ENCODE measurements around the gene PANK1. TPM values are rescaled to one million over a fixed set of nuclear protein-coding genes. Genes with fewer than 3 reads are reported as not detected.
"Not testable (repeated sequence)": the region's sequence is repeated elsewhere in the genome, so short reads cannot be mapped to it uniquely, and the experiment has no call there.

PANK1 gene
- total RNA-seq, 1 donor from 2014 or later = 7.9 TPM

DNA sequence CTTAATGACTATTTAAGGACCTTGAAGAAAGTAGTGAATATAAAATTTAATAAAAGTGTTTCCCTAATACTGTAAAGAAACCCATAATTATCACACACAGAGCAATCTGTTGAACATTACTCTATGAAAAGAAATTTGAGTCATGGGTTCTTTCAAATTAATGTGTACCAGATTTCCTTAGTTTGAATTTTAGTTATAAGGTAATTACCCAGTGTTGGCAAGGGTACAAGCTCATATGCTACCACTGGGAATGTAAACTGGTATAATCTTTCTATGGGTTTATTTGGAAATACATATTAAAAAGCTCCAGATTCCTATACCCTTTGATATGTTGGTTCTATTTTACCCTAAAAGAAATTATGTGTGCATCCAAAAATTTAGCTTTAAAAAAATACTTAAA is 22.9 kb downstream of the PANK1 start:
- Histone ChIP-seq H3K4me3 (ENCODE audit: insufficient read depth, low read depth, low read length) (no peak overlapping the region), H3K36me3 (ENCODE audit: insufficient read depth, low read length) (no peaks in the 10 kb centered on the region), H3K79me2 (ENCODE audit: insufficient read depth, low read length) (peaks cover 14% of the 10 kb centered on the region), H3K9me3 (ENCODE audit: insufficient read depth, low read depth, low read length) (no peaks in the 10 kb centered on the region), H3K4me2 (ENCODE audit: low read length) (no peak overlapping the region), H3K27me3 (ENCODE audit: insufficient read depth, low read length) (no peaks in the 10 kb centered on the region), H2AFZ (ENCODE audit: low read depth, low read length) (no peak overlapping the region), H3K27ac (ENCODE audit: low read depth, low read length) (no peak overlapping the region), H4K20me1 (ENCODE audit: insufficient read depth, low read length) (peaks cover 9% of the 10 kb centered on the region), H3K9ac (ENCODE audit: low read length) (no peak overlapping the region), H3K4me1 (ENCODE audit: insufficient read depth, low read length) (peaks cover 13% of the 10 kb centered on the region)
- no peak for FAIRE-seq
- H3K4me1 Mint-ChIP-seq (ENCODE audit: low read depth, unreplicated experiment) = peaks cover 10% of the 10 kb centered on the region
- no peaks in the 10 kb centered on the region for H3K27me3 Mint-ChIP-seq (ENCODE audit: low read depth, unreplicated experiment)
- no peak for DNase-seq (ENCODE audit: low read depth)
- H3K27ac Mint-ChIP-seq (ENCODE audit: unreplicated experiment) = no peak overlapping the region
- peaks cover 13% of the 10 kb centered on the region for H3K9me3 Mint-ChIP-seq (ENCODE audit: unreplicated experiment)
- H3K36me3 Mint-ChIP-seq (ENCODE audit: low read depth, unreplicated experiment) = peaks cover 5% of the 10 kb centered on the region
- TF ChIP-seq, protein P1, sequence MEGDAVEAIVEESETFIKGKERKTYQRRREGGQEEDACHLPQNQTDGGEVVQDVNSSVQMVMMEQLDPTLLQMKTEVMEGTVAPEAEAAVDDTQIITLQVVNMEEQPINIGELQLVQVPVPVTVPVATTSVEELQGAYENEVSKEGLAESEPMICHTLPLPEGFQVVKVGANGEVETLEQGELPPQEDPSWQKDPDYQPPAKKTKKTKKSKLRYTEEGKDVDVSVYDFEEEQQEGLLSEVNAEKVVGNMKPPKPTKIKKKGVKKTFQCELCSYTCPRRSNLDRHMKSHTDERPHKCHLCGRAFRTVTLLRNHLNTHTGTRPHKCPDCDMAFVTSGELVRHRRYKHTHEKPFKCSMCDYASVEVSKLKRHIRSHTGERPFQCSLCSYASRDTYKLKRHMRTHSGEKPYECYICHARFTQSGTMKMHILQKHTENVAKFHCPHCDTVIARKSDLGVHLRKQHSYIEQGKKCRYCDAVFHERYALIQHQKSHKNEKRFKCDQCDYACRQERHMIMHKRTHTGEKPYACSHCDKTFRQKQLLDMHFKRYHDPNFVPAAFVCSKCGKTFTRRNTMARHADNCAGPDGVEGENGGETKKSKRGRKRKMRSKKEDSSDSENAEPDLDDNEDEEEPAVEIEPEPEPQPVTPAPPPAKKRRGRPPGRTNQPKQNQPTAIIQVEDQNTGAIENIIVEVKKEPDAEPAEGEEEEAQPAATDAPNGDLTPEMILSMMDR (IDR thresholded peaks at IDR 0.05; ENCODE audit: insufficient read depth, low read depth, low read length) = no peak
- TF ChIP-seq EZH2 (IDR thresholded peaks at IDR 0.05; ENCODE audit: insufficient read depth, low read length) = no peak
- no peak overlapping the region for H3K4me3 Mint-ChIP-seq (ENCODE audit: unreplicated experiment)

DNA sequence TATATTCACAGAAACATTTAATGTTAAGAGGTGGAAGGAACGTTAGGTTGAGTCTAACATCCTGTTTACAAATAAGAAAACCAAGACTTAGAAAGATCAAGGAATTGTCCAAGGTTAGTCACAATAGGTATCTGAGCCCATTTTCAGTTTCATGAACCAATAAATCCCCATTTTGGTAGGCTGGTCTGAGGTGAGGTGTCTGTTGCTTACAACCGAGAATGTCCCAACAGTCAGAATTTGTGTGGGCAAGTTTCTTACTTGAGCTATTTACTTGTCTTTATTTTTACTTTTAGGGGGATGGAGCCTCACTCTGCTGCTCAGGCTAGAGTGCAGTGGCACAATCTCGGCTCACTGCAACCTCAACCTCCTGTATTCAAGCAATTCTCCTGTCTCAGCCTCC is 23.6 kb downstream of the PANK1 start:
- Histone ChIP-seq H3K4me2 (ENCODE audit: low read length) (no peak overlapping the region), H3K79me2 (ENCODE audit: insufficient read depth, low read length) (peaks cover 11% of the 10 kb centered on the region), H3K4me3 (ENCODE audit: insufficient read depth, low read depth, low read length) (no peak overlapping the region), H4K20me1 (ENCODE audit: insufficient read depth, low read length) (peaks cover 9% of the 10 kb centered on the region), H3K36me3 (ENCODE audit: insufficient read depth, low read length) (no peaks in the 10 kb centered on the region), H3K9ac (ENCODE audit: low read length) (no peak overlapping the region), H3K9me3 (ENCODE audit: insufficient read depth, low read depth, low read length) (no peaks in the 10 kb centered on the region), H3K27ac (ENCODE audit: low read depth, low read length) (no peak overlapping the region), H3K4me1 (ENCODE audit: insufficient read depth, low read length) (peaks cover 13% of the 10 kb centered on the region), H3K27me3 (ENCODE audit: insufficient read depth, low read length) (no peaks in the 10 kb centered on the region), H2AFZ (ENCODE audit: low read depth, low read length) (no peak overlapping the region)
- Mint-ChIP-seq H3K36me3 (ENCODE audit: low read depth, unreplicated experiment) (peaks cover 5% of the 10 kb centered on the region), H3K4me3 (ENCODE audit: unreplicated experiment) (no peak overlapping the region), H3K27me3 (ENCODE audit: low read depth, unreplicated experiment) (no peaks in the 10 kb centered on the region), H3K9me3 (ENCODE audit: unreplicated experiment) (peaks cover 13% of the 10 kb centered on the region), H3K4me1 (ENCODE audit: low read depth, unreplicated experiment) (peaks cover 10% of the 10 kb centered on the region), H3K27ac (ENCODE audit: unreplicated experiment) (no peak overlapping the region)
- no peak for DNase-seq (ENCODE audit: low read depth)
- no peak for FAIRE-seq
- TF ChIP-seq, protein P1 (IDR thresholded peaks at IDR 0.05; ENCODE audit: insufficient read depth, low read depth, low read length) = no peak
- no peak for TF ChIP-seq EZH2 (IDR thresholded peaks at IDR 0.05; ENCODE audit: insufficient read depth, low read length)

DNA sequence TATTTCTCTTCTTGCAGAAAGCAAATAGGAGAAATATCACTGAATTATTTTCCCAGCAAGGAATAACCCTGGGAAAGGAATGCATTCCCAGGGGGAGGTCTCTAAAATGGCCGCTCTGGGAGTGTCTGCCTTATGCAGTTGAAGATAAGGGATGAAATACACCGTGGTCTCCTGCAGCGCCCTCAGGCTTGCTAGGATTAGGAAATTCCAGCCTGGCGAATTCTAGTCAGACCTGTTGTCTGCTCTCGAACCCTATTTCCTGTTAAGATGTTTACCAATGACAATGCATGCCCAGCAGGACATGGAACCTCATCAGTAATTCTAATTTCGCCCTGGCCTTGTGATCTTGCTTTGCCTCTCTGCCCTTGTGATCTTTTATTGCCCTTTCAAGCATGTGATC is 24.7 kb downstream of the PANK1 start:
- H3K9ac ChIP-seq (ENCODE audit: low read length); H3K4me2 ChIP-seq (ENCODE audit: low read length); H2AFZ ChIP-seq (ENCODE audit: low read depth, low read length); FAIRE-seq; H3K36me3 ChIP-seq (ENCODE audit: insufficient read depth, low read length); H3K36me3 Mint-ChIP-seq (ENCODE audit: low read depth, unreplicated experiment); H3K27ac Mint-ChIP-seq (ENCODE audit: unreplicated experiment); H3K27me3 Mint-ChIP-seq (ENCODE audit: low read depth, unreplicated experiment); H3K27me3 ChIP-seq (ENCODE audit: insufficient read depth, low read length); H3K27ac ChIP-seq (ENCODE audit: low read depth, low read length); H3K4me3 ChIP-seq (ENCODE audit: insufficient read depth, low read depth, low read length); H3K9me3 ChIP-seq (ENCODE audit: insufficient read depth, low read depth, low read length); H3K4me3 Mint-ChIP-seq (ENCODE audit: unreplicated experiment); H3K4me1 Mint-ChIP-seq (ENCODE audit: low read depth, unreplicated experiment); DNase-seq (ENCODE audit: low read depth); H4K20me1 ChIP-seq (ENCODE audit: insufficient read depth, low read length); H3K4me1 ChIP-seq (ENCODE audit: insufficient read depth, low read length): not testable (repeated sequence)
- H3K9me3 Mint-ChIP-seq (ENCODE audit: unreplicated experiment) = peaks cover 13% of the 10 kb centered on the region
- H3K79me2 ChIP-seq (ENCODE audit: insufficient read depth, low read length) = peaks cover 11% of the 10 kb centered on the region
